Measurements from ENCODE around the gene FAM131A. TPM values are rescaled to one million over a fixed set of nuclear protein-coding genes. Genes with fewer than 3 reads are reported as not detected.

Gene FAM131A
- total and polyA plus RNA-seq, 9 of the 15 experiments (the other 6 are each of a cell fraction or from before 2014, with no cell fraction given): 0.48 to 11.1 (median 4.3) TPM

GRCh38 chr3:184314700-184315542 lies 22.5 kb upstream of the FAM131A start (continued):
- TF ChIP-seq ZNF407 (IDR thresholded peaks at IDR 0.05; ENCODE audit: low read depth): no peak
